ENCODE results near the gene PFKFB1. TPM values are rescaled to one million over a fixed set of nuclear protein-coding genes. Genes with fewer than 3 reads are reported as not detected.

PFKFB1 gene
- total and polyA plus RNA-seq, 2 of the 13 experiments (the other 11 are each of a cell fraction or from before 2014, with no cell fraction given): 1.5 to 2.9 TPM

DNA sequence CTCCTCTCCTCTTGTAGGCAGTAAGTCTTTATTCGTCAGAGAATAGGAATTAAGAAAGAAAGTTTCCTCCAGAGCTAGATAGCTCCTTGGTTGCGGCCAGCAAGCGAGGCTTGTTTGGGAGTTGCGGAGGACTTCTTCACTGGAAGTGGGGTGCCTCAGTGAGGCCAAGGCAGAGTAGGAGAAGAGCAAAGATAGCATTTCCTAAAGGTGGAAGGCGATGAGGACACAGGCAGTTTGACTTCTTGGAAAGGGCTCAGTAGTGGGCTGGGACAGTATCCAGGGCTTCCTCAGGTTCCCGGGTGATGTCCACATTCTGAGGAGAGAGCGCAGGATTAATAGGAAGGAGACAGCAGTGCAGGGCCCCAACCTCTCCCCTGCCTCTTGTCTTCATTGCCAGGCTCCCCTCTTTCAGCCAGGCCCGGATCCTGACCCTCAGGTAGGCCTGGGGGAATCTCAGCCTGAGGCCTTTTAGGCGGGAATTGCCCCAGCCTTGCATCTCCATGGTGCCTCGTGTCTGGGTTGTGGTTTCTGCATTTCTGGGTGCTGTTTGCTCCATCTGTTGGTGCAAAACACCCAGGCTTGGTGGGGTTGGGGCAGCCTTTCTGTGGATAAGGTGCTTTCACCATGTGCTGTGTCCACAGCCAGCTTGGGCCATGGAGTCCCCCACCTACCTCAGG, 60.7 kb downstream of the PFKFB1 start:
- POLR2A ChIA-PET: no interaction called here
- DNase-seq (ENCODE audit: low spot score) (no peak), ATAC-seq (no peak), FAIRE-seq (no peak)
- in situ Hi-C loops (cut with HindIII; ENCODE audit: extremely low pct_ligation_motif_present, low pct_unique_long_range_greater_than_20kb) (no loop called here), intact Hi-C loops (cut with micrococcal nuclease; ENCODE audit: unreplicated experiment) (no loop called here)
- no peak overlapping the region for H3K9ac ChIP-seq (ENCODE audit: insufficient read depth, low read depth, low read length)
- 91% methylated on average over 7 of the region's 10 CpGs for WGBS (ENCODE audit: low lambda C conversion rate)
- H3K27me3 ChIP-seq (ENCODE audit: control insufficient read depth in 1 of 2, insufficient read depth in 2 of 2, low read length in 2 of 2): no peaks in the 10 kb centered on the region
- H3K4me1 ChIP-seq (ENCODE audit: insufficient read depth, low read length): no peaks in the 10 kb centered on the region
- no peaks in the 10 kb centered on the region for H3K79me2 ChIP-seq (ENCODE audit: insufficient read depth, low read length)
- TF ChIP-seq, protein P1, sequence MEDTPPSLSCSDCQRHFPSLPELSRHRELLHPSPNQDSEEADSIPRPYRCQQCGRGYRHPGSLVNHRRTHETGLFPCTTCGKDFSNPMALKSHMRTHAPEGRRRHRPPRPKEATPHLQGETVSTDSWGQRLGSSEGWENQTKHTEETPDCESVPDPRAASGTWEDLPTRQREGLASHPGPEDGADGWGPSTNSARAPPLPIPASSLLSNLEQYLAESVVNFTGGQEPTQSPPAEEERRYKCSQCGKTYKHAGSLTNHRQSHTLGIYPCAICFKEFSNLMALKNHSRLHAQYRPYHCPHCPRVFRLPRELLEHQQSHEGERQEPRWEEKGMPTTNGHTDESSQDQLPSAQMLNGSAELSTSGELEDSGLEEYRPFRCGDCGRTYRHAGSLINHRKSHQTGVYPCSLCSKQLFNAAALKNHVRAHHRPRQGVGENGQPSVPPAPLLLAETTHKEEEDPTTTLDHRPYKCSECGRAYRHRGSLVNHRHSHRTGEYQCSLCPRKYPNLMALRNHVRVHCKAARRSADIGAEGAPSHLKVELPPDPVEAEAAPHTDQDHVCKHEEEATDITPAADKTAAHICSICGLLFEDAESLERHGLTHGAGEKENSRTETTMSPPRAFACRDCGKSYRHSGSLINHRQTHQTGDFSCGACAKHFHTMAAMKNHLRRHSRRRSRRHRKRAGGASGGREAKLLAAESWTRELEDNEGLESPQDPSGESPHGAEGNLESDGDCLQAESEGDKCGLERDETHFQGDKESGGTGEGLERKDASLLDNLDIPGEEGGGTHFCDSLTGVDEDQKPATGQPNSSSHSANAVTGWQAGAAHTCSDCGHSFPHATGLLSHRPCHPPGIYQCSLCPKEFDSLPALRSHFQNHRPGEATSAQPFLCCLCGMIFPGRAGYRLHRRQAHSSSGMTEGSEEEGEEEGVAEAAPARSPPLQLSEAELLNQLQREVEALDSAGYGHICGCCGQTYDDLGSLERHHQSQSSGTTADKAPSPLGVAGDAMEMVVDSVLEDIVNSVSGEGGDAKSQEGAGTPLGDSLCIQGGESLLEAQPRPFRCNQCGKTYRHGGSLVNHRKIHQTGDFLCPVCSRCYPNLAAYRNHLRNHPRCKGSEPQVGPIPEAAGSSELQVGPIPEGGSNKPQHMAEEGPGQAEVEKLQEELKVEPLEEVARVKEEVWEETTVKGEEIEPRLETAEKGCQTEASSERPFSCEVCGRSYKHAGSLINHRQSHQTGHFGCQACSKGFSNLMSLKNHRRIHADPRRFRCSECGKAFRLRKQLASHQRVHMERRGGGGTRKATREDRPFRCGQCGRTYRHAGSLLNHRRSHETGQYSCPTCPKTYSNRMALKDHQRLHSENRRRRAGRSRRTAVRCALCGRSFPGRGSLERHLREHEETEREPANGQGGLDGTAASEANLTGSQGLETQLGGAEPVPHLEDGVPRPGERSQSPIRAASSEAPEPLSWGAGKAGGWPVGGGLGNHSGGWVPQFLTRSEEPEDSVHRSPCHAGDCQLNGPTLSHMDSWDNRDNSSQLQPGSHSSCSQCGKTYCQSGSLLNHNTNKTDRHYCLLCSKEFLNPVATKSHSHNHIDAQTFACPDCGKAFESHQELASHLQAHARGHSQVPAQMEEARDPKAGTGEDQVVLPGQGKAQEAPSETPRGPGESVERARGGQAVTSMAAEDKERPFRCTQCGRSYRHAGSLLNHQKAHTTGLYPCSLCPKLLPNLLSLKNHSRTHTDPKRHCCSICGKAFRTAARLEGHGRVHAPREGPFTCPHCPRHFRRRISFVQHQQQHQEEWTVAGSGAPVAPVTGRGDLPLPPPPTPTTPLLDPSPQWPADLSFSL (CRISPR knock-in tag; IDR thresholded peaks at IDR 0.05): no peak
- no peak for TF ChIP-seq ZNF709 (CRISPR knock-in tag; IDR thresholded peaks at IDR 0.05)
- no peak for TF ChIP-seq ZMAT3 (CRISPR knock-in tag; conservative IDR thresholded peaks at IDR 0.05)
- TF ChIP-seq, protein P2, sequence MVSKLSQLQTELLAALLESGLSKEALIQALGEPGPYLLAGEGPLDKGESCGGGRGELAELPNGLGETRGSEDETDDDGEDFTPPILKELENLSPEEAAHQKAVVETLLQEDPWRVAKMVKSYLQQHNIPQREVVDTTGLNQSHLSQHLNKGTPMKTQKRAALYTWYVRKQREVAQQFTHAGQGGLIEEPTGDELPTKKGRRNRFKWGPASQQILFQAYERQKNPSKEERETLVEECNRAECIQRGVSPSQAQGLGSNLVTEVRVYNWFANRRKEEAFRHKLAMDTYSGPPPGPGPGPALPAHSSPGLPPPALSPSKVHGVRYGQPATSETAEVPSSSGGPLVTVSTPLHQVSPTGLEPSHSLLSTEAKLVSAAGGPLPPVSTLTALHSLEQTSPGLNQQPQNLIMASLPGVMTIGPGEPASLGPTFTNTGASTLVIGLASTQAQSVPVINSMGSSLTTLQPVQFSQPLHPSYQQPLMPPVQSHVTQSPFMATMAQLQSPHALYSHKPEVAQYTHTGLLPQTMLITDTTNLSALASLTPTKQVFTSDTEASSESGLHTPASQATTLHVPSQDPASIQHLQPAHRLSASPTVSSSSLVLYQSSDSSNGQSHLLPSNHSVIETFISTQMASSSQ (IDR thresholded peaks at IDR 0.05; ENCODE audit: low read depth): no peak
- TF ChIP-seq, protein P2 (CRISPR knock-in tag; IDR thresholded peaks at IDR 0.05; ENCODE audit: borderline replicate concordance): no peak
- TF ChIP-seq, protein P3, sequence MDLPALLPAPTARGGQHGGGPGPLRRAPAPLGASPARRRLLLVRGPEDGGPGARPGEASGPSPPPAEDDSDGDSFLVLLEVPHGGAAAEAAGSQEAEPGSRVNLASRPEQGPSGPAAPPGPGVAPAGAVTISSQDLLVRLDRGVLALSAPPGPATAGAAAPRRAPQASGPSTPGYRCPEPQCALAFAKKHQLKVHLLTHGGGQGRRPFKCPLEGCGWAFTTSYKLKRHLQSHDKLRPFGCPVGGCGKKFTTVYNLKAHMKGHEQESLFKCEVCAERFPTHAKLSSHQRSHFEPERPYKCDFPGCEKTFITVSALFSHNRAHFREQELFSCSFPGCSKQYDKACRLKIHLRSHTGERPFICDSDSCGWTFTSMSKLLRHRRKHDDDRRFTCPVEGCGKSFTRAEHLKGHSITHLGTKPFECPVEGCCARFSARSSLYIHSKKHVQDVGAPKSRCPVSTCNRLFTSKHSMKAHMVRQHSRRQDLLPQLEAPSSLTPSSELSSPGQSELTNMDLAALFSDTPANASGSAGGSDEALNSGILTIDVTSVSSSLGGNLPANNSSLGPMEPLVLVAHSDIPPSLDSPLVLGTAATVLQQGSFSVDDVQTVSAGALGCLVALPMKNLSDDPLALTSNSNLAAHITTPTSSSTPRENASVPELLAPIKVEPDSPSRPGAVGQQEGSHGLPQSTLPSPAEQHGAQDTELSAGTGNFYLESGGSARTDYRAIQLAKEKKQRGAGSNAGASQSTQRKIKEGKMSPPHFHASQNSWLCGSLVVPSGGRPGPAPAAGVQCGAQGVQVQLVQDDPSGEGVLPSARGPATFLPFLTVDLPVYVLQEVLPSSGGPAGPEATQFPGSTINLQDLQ (CRISPR knock-in tag; IDR thresholded peaks at IDR 0.05): no peak
- no peak for TF ChIP-seq ZNF205 (CRISPR knock-in tag; IDR thresholded peaks at IDR 0.05)
- H3K4me2 ChIP-seq (ENCODE audit: low read depth, low read length): no peak overlapping the region
- no peaks in the 10 kb centered on the region for H3K9me3 ChIP-seq (ENCODE audit: low read length)
- H3K27ac ChIP-seq (ENCODE audit: extremely low read length, insufficient read depth, low read length): no peak overlapping the region
- CTCF ChIA-PET (ENCODE audit: low intra/inter-chr PET ratio, low total read pairs): no interaction called here
- BruUV-seq (replicated peaks): no TSS peak
- no peak overlapping the region for H2AFZ ChIP-seq (ENCODE audit: low read length)
- no peak overlapping the region for H3K4me3 ChIP-seq (replicated peaks in 1 of 3; ENCODE audit: insufficient read depth in 1 of 3, low read depth in 2 of 3, low read length in 3 of 3)
- no peaks in the 10 kb centered on the region for H4K20me1 ChIP-seq (ENCODE audit: insufficient read depth, low read length)
- no peaks in the 10 kb centered on the region; a peak in 1 of 5 replicates for H3K36me3 ChIP-seq (replicated peaks in 1 of 2; ENCODE audit: control insufficient read depth in 1 of 2, insufficient read depth in 2 of 2, low read length in 2 of 2)

Data from HepG2 (cell line).